Activated CD4-positive, alpha-beta T cell treated with anti-CD3 and anti-CD28 coated beads, Interleukin-2, amount 10 ng/mL, durations not matched to agents 7 days and 5 days (primary cell): ENCODE data around the gene PDE4C. TPM values are rescaled to one million over a fixed set of nuclear protein-coding genes. Genes with fewer than 3 reads are reported as not detected.

Experiments
- CTCF ChIA-PET: fragments of 350-600 bp; sonication (Branson Sonifier 250); formaldehyde crosslinking; loops from one replicate; lab custom pipeline; 2021; ENCODE audit warnings: antibody characterized with exemption; lab: Charles Lee
- POLR2A ChIA-PET: fragments of 350-600 bp; sonication (Branson Sonifier 250); formaldehyde crosslinking; loops from one replicate; lab custom pipeline; 2021; ENCODE audit warnings: antibody characterized with exemption; lab: Charles Lee
- DNase-seq: peaks from one replicate; pipeline ENCODE4 v3.0.0-alpha.2; 2020
- H3K27ac Mint-ChIP-seq: one replicate; pipeline ENCODE4 v1.8.0; 2021; ENCODE audit warnings: mild to moderate bottlenecking, moderate library complexity, mixed read lengths
- H3K27me3 Mint-ChIP-seq: one replicate; pipeline ENCODE4 v1.8.0; 2021; ENCODE audit warnings: mixed read lengths
- H3K36me3 Mint-ChIP-seq: one replicate; pipeline ENCODE4 v1.8.0; 2021; ENCODE audit warnings: low read depth, mixed read lengths
- H3K4me1 Mint-ChIP-seq: one replicate; pipeline ENCODE4 v1.8.0; 2021; ENCODE audit warnings: mixed read lengths
- H3K4me3 Mint-ChIP-seq: one replicate; pipeline ENCODE4 v1.8.0; 2021; ENCODE audit warnings: mild to moderate bottlenecking, moderate library complexity, mixed read lengths
- H3K9me3 Mint-ChIP-seq: one replicate; pipeline ENCODE4 v1.8.0; 2021; ENCODE audit warnings: mixed read lengths
- total RNA-seq, 2 experiments: library from RNA; stranded (reverse); gene quantifications; one replicate each; pipeline ENCODE4 v1.2.3, GENCODE V29; 2021

The PDE4C gene
- total RNA-seq, 2 experiments from 2014 or later = 0.15 TPM; not detected in 1

GRCh38 chr19:18202397-18202777, 23.9 kb downstream of the PDE4C start:
- Mint-ChIP-seq H3K9me3 (no peaks in the 10 kb centered on the region), H3K4me1 (peaks cover 23% of the 10 kb centered on the region), H3K36me3 (peaks cover 8% of the 10 kb centered on the region), H3K27me3 (peaks cover 4% of the 10 kb centered on the region), H3K27ac (no peak overlapping the region), H3K4me3 (peak overlapping the region; percentile 49)
- ChIA-PET CTCF (no interaction called here), POLR2A (no interaction called here)
- DNase-seq = no peak

- no peak for DNase-seq
- no peak overlapping the region for H3K4me3 Mint-ChIP-seq
- H3K36me3 Mint-ChIP-seq = peaks cover 8% of the 10 kb centered on the region
- H3K9me3 Mint-ChIP-seq = no peaks in the 10 kb centered on the region
- no peak overlapping the region for H3K27ac Mint-ChIP-seq
- H3K27me3 Mint-ChIP-seq = no peaks in the 10 kb centered on the region
- ChIA-PET POLR2A (no interaction called here), CTCF (interaction anchor here (1.6 kb wide), 1 partner anchor 45 kb away, joined by 4 read pairs; no protein-coding TSS in a partner anchor)
- peaks cover 31% of the 10 kb centered on the region for H3K4me1 Mint-ChIP-seq
Measured at GRCh38 chr19:18198374-18198773, 27.9 kb downstream of the PDE4C start.

GRCh38 chr19:18197941-18198340, 28.3 kb downstream of the PDE4C start:
- Mint-ChIP-seq H3K4me1 (peaks cover 28% of the 10 kb centered on the region), H3K27ac (peak overlapping the region; percentile 31), H3K36me3 (peaks cover 8% of the 10 kb centered on the region), H3K9me3 (no peaks in the 10 kb centered on the region), H3K27me3 (no peaks in the 10 kb centered on the region), H3K4me3 (no peak overlapping the region)
- DNase-seq = no peak
- ChIA-PET CTCF (interaction anchor here (1.6 kb wide), 1 partner anchor 46 kb away, joined by 4 read pairs; no protein-coding TSS in a partner anchor), POLR2A (no interaction called here)

GRCh38 chr19:18197306-18197705, 28.9 kb downstream of the PDE4C start:
- Mint-ChIP-seq H3K9me3 (no peaks in the 10 kb centered on the region), H3K27me3 (no peaks in the 10 kb centered on the region), H3K27ac (no peak overlapping the region), H3K4me3 (no peak overlapping the region), H3K4me1 (peaks cover 24% of the 10 kb centered on the region), H3K36me3 (peaks cover 6% of the 10 kb centered on the region)
- ChIA-PET POLR2A (no interaction called here), CTCF (no interaction called here)
- DNase-seq = no peak

- Mint-ChIP-seq H3K27ac (no peak overlapping the region), H3K36me3 (peaks cover 3% of the 10 kb centered on the region), H3K27me3 (no peaks in the 10 kb centered on the region), H3K9me3 (no peaks in the 10 kb centered on the region), H3K4me3 (no peak overlapping the region), H3K4me1 (peaks cover 26% of the 10 kb centered on the region)
- ChIA-PET CTCF (no interaction called here), POLR2A (no interaction called here)
- no peak for DNase-seq
Measured at GRCh38 chr19:18196511-18196845, 29.8 kb downstream of the PDE4C start.

- Mint-ChIP-seq H3K36me3 (peaks cover 3% of the 10 kb centered on the region), H3K4me3 (peak overlapping the region; percentile 79), H3K4me1 (peaks cover 25% of the 10 kb centered on the region), H3K9me3 (no peaks in the 10 kb centered on the region), H3K27ac (peak overlapping the region; percentile 64), H3K27me3 (no peaks in the 10 kb centered on the region)
- POLR2A ChIA-PET = no interaction called here
- CTCF ChIA-PET = interaction anchor here (0.8 to 1.4 kb wide), 2 partner anchors 9 to 57 kb away, joined by 4 read pairs; partner anchors contain the start of gene RAB3A
- DNase-seq = peak; percentile 36
Measured at GRCh38 chr19:18194554-18195238, 31.5 kb downstream of the PDE4C start.

- ChIA-PET POLR2A (no interaction called here), CTCF (interaction anchor here (0.8 to 1.4 kb wide), 2 partner anchors 10 to 58 kb away, joined by 4 read pairs; partner anchors contain the start of gene RAB3A)
- peak overlapping the region; percentile 79 for H3K4me3 Mint-ChIP-seq
- H3K27me3 Mint-ChIP-seq = no peaks in the 10 kb centered on the region
- peak overlapping the region; percentile 62 for H3K27ac Mint-ChIP-seq
- DNase-seq = no peak
- peaks cover 3% of the 10 kb centered on the region for H3K36me3 Mint-ChIP-seq
- H3K4me1 Mint-ChIP-seq = peaks cover 25% of the 10 kb centered on the region
- H3K9me3 Mint-ChIP-seq = no peaks in the 10 kb centered on the region
Measured at GRCh38 chr19:18194181-18194530, 32.1 kb downstream of the PDE4C start.

GRCh38 chr19:18193388-18194180, 32.7 kb downstream of the PDE4C start:
- ChIA-PET POLR2A (interaction anchor here (0.5 to 1.0 kb wide), 3 partner anchors 26 to 238 kb away, joined by 3 to 4 read pairs (median 3); partner anchors contain the start of gene JUND), CTCF (interaction anchor here (0.6 to 1.9 kb wide), 3 partner anchors 19 to 58 kb away, joined by 3 to 5 read pairs (median 4); no protein-coding TSS in a partner anchor)
- DNase-seq = no peak
- no peaks in the 10 kb centered on the region for H3K27me3 Mint-ChIP-seq
- peak overlapping the region; percentile 79 for H3K4me3 Mint-ChIP-seq
- no peaks in the 10 kb centered on the region for H3K9me3 Mint-ChIP-seq
- H3K27ac Mint-ChIP-seq = peak overlapping the region; percentile 93
- peaks cover 1% of the 10 kb centered on the region for H3K36me3 Mint-ChIP-seq
- peaks cover 25% of the 10 kb centered on the region for H3K4me1 Mint-ChIP-seq

- ChIA-PET CTCF (interaction anchor here (0.6 to 1.9 kb wide), 7 partner anchors 15 to 226 kb away, joined by 3 to 8 read pairs (median 3); partner anchors contain the start of gene SSBP4), POLR2A (interaction anchor here (0.5 to 1.0 kb wide), 4 partner anchors 26 to 239 kb away, joined by 3 to 4 read pairs (median 4); partner anchors contain the start of gene JUND)
- peak; percentile 99 for DNase-seq
- peaks cover 25% of the 10 kb centered on the region for H3K4me1 Mint-ChIP-seq
- peak within 1 kb of the TSS; percentile 93 for H3K27ac Mint-ChIP-seq
- no peaks in the 10 kb centered on the region for H3K36me3 Mint-ChIP-seq
- H3K27me3 Mint-ChIP-seq = no peaks in the 10 kb centered on the region
- peak within 1 kb of the TSS; percentile 79 for H3K4me3 Mint-ChIP-seq
- H3K9me3 Mint-ChIP-seq = no peaks in the 10 kb centered on the region
Measured at GRCh38 chr19:18192673-18193387, 33.4 kb downstream of the PDE4C start, which contains the start of gene MPV17L2. TSS of gene MPV17L2 (plus strand) at chr19:18193218. CDS start at chr19:18193282, 64 bp downstream.

- POLR2A ChIA-PET = interaction anchor here (0.6 kb wide), 1 partner anchor 48 kb away, joined by 3 read pairs; no protein-coding TSS in a partner anchor
- DNase-seq = no peak
- Mint-ChIP-seq H3K4me3 (peak overlapping the region; percentile 79), H3K9me3 (no peaks in the 10 kb centered on the region), H3K36me3 (no peaks in the 10 kb centered on the region), H3K27ac (peak overlapping the region; percentile 93), H3K27me3 (no peaks in the 10 kb centered on the region), H3K4me1 (peaks cover 25% of the 10 kb centered on the region)
- CTCF ChIA-PET = interaction anchor here (0.6 to 1.5 kb wide), 9 partner anchors 8 to 676 kb away, joined by 3 to 8 read pairs (median 3); partner anchors contain the start of gene SSBP4
Measured at GRCh38 chr19:18191640-18192062, 34.6 kb downstream of the PDE4C start.

- Mint-ChIP-seq H3K9me3 (no peaks in the 10 kb centered on the region), H3K27ac (no peak overlapping the region), H3K27me3 (peaks cover 4% of the 10 kb centered on the region), H3K36me3 (no peaks in the 10 kb centered on the region), H3K4me3 (no peak overlapping the region), H3K4me1 (peaks cover 25% of the 10 kb centered on the region)
- DNase-seq = no peak
- POLR2A ChIA-PET = no interaction called here
- CTCF ChIA-PET = interaction anchor here (0.7 kb wide), 1 partner anchor 330 kb away, joined by 3 read pairs; no protein-coding TSS in a partner anchor
Measured at GRCh38 chr19:18190278-18190677, 36.0 kb downstream of the PDE4C start.

- H3K9me3 Mint-ChIP-seq = no peaks in the 10 kb centered on the region
- DNase-seq = no peak
- no peak overlapping the region for H3K27ac Mint-ChIP-seq
- no peaks in the 10 kb centered on the region for H3K36me3 Mint-ChIP-seq
- CTCF ChIA-PET = interaction anchor here (0.6 to 1.9 kb wide), 3 partner anchors 20 to 235 kb away, joined by 3 to 6 read pairs (median 4); no protein-coding TSS in a partner anchor
- H3K4me3 Mint-ChIP-seq = no peak overlapping the region
- H3K4me1 Mint-ChIP-seq = peaks cover 3% of the 10 kb centered on the region
- POLR2A ChIA-PET = no interaction called here
- peaks cover 4% of the 10 kb centered on the region for H3K27me3 Mint-ChIP-seq
Measured at GRCh38 chr19:18185538-18185937, 40.7 kb downstream of the PDE4C start.
